OCI-LY7 (cell line): ENCODE results near the gene CFB. TPM values are rescaled to one million over a fixed set of nuclear protein-coding genes. Genes with fewer than 3 reads are reported as not detected.
"Not testable (repeated sequence)": the region's sequence is repeated elsewhere in the genome, so short reads cannot be mapped to it uniquely, and the experiment has no call there.

ENCODE experiments used
- BruUV-seq: library from RNA; stranded (reverse); fragments of 400-500 nt; replicated peaks from 2 replicates; lab custom pipeline; 2021; lab: Mats Ljungman, UMichigan
- CTCF ChIA-PET: fragments of 300-600 bp; sonication (Branson Sonifier 250); formaldehyde crosslinking; loops from one replicate; lab custom pipeline; 2022; ENCODE audit warnings: antibody characterized with exemption; ENCODE audit not compliant: unreplicated experiment; lab: Charles Lee
- POLR2A ChIA-PET: fragments of 300-600 bp; sonication (Branson Sonifier 250); formaldehyde crosslinking; loops from one replicate; lab custom pipeline; 2022; ENCODE audit warnings: antibody characterized with exemption; lab: Charles Lee
- DNase-seq: peaks from one replicate; pipeline ENCODE4 v3.0.0-alpha.2; 2015; ENCODE audit warnings: low spot score
- H2AFZ ChIP-seq: fragments of 200-600 bp; sonication (generic), shearing (Covaris generic); 2 replicates; pipeline ENCODE4 v1.6.1; 2014; ENCODE audit warnings: mild to moderate bottlenecking, antibody characterized with exemption, low read length, moderate library complexity
- H3K27ac ChIP-seq: fragments of 200-600 bp; sonication (generic); 2 replicates; pipeline ENCODE4 v1.5.1; 2014; ENCODE audit warnings: mixed run types, low read depth, mild to moderate bottlenecking, moderate library complexity, low read length, inconsistent platforms; ENCODE audit not compliant: poor library complexity, severe bottlenecking
- H3K36me3 ChIP-seq: fragments of 200-600 bp; sonication (generic); 2 replicates; pipeline ENCODE4 v1.6.1; 2014; ENCODE audit warnings: mild to moderate bottlenecking, antibody characterized with exemption, low read length, moderate library complexity, mixed read lengths; ENCODE audit not compliant: insufficient read depth
- H3K4me1 ChIP-seq: fragments of 200-600 bp; sonication (generic); 2 replicates; pipeline ENCODE4 v1.5.1; 2014; ENCODE audit warnings: mild to moderate bottlenecking, low read length; ENCODE audit not compliant: insufficient read depth, poor library complexity, severe bottlenecking
- H3K4me2 ChIP-seq: fragments of 200-600 bp; sonication (generic); 2 replicates; pipeline ENCODE4 v1.6.1; 2014; ENCODE audit warnings: mild to moderate bottlenecking, low read length
- H3K4me3 ChIP-seq: fragments of 200-600 bp; sonication (generic); 2 replicates; pipeline ENCODE4 v1.5.1; 2014; ENCODE audit warnings: mild to moderate bottlenecking, low read depth, low read length; ENCODE audit not compliant: poor library complexity, severe bottlenecking
- H3K79me2 ChIP-seq: fragments of 200-600 bp; sonication (generic); 2 replicates; pipeline ENCODE4 v1.6.1; 2016; ENCODE audit warnings: low read depth, mild to moderate bottlenecking, low read length, moderate library complexity, mixed read lengths; ENCODE audit not compliant: insufficient read depth
- H3K9me2 ChIP-seq: fragments of 200-600 bp; sonication (generic); 2 replicates; pipeline ENCODE4 v1.6.1; 2016; ENCODE audit warnings: mild to moderate bottlenecking, low read length, mixed read lengths; ENCODE audit not compliant: insufficient read depth
- H3K9me3 ChIP-seq: fragments of 200-600 bp; sonication (generic); 2 replicates; pipeline ENCODE4 v1.6.1; 2014; ENCODE audit warnings: mild to moderate bottlenecking, mixed run types, low read length, mixed read lengths
- H4K20me1 ChIP-seq: fragments of 200-600 bp; sonication (generic); 2 replicates; pipeline ENCODE4 v1.6.1; 2014; ENCODE audit warnings: mild to moderate bottlenecking, antibody characterized with exemption, low read length, moderate library complexity, mixed read lengths; ENCODE audit not compliant: insufficient read depth
- EZH2phosphoT487 ChIP-seq: fragments of 200-600 bp; sonication (generic); IDR thresholded peaks from 2 replicates; pipeline ENCODE4 v1.6.1; 2018; ENCODE audit warnings: low read depth, borderline replicate concordance, mild to moderate bottlenecking, mixed run types, antibody characterized with exemption, low read length, moderate library complexity, mixed read lengths
- intact Hi-C: fragments of 100-400 bp; cut with micrococcal nuclease; formaldehyde crosslinking; loops from one replicate; pipeline ENCODE4 v1.10.0; 2022; ENCODE audit not compliant: unreplicated experiment
- total RNA-seq, 2 experiments: library from RNA; depleted of rRNA in 1 of 2; stranded (reverse); fragments of >200 nt in 1 of 2; shearing (Covaris generic) in 1 of 2; gene quantifications; 2 replicates each; pipeline ENCODE4 v1.2.3, GENCODE V29; 2014 to 2022
- TF ChIP-seq, protein P1 (sequence below): fragments of 200-600 bp; sonication (generic); conservative IDR thresholded peaks from 2 replicates; pipeline ENCODE4 v1.5.1; 2014; ENCODE audit warnings: mild to moderate bottlenecking, antibody characterized with exemption, low read length, moderate library complexity, mixed read lengths

Gene CFB
- total RNA-seq, 2 experiments from 2014 or later = 1.1 to 1.2 TPM

DNA sequence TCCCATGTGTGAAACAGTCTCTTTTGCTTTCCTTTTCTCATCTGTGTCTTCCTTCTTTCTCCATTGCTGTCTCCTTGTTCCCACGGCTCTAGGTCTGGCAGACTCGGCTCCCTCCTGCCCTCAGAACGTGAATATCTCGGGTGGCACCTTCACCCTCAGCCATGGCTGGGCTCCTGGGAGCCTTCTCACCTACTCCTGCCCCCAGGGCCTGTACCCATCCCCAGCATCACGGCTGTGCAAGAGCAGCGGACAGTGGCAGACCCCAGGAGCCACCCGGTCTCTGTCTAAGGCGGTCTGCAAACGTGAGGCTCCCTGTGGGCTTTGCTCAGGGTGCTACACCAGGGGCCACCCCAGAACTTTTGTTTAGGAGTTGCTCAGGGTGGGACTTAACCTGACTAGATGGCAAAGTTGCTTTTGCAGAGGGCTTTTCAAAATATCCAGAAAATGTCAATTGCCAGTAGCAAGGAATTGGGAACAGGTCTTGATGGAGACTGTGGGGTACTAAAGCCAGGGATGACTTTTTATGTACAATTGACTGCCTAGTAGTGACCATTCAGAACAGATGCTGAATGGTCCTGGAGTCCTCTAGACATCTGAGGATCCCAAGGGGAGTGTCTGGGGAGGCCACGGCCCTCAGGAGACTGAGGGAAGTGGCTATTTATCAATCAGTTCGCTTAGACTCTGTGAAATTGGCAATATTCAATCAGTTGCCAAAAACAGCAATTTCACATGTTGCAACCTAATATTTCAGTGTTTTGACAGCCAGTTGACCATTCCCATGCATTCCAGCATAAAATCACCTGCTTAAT is 17.8 kb upstream of the CFB start:
- H3K27ac ChIP-seq = no peak overlapping the region
- no peaks in the 10 kb centered on the region for H3K9me2 ChIP-seq
- H2AFZ ChIP-seq = no peak overlapping the region
- H3K79me2 ChIP-seq = no peaks in the 10 kb centered on the region
- no peak for DNase-seq
- ChIA-PET CTCF (no interaction called here), POLR2A (no interaction called here)
- H3K4me3 ChIP-seq = no peak overlapping the region
- TF ChIP-seq, protein P1, sequence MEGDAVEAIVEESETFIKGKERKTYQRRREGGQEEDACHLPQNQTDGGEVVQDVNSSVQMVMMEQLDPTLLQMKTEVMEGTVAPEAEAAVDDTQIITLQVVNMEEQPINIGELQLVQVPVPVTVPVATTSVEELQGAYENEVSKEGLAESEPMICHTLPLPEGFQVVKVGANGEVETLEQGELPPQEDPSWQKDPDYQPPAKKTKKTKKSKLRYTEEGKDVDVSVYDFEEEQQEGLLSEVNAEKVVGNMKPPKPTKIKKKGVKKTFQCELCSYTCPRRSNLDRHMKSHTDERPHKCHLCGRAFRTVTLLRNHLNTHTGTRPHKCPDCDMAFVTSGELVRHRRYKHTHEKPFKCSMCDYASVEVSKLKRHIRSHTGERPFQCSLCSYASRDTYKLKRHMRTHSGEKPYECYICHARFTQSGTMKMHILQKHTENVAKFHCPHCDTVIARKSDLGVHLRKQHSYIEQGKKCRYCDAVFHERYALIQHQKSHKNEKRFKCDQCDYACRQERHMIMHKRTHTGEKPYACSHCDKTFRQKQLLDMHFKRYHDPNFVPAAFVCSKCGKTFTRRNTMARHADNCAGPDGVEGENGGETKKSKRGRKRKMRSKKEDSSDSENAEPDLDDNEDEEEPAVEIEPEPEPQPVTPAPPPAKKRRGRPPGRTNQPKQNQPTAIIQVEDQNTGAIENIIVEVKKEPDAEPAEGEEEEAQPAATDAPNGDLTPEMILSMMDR = no peak
- no peak for TF ChIP-seq EZH2phosphoT487
- no peaks in the 10 kb centered on the region for H3K36me3 ChIP-seq
- no TSS peak for BruUV-seq
- intact Hi-C loops = no loop called here
- H3K9me3 ChIP-seq = no peaks in the 10 kb centered on the region
- H3K4me2 ChIP-seq = no peak overlapping the region
- H3K4me1 ChIP-seq = no peaks in the 10 kb centered on the region
- no peaks in the 10 kb centered on the region for H4K20me1 ChIP-seq

DNA sequence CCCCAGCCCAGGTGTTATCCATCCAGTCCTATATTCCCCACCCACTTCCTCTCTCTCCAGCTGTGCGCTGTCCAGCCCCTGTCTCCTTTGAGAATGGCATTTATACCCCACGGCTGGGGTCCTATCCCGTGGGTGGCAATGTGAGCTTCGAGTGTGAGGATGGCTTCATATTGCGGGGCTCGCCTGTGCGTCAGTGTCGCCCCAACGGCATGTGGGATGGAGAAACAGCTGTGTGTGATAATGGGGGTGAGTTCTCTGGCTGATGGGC is 17.3 kb upstream of the CFB start:
- Histone ChIP-seq H3K36me3 (no peaks in the 10 kb centered on the region), H3K9me3 (no peaks in the 10 kb centered on the region), H3K27ac (no peak overlapping the region), H3K4me3 (no peak overlapping the region), H3K79me2 (no peaks in the 10 kb centered on the region), H3K9me2 (no peaks in the 10 kb centered on the region), H4K20me1 (no peaks in the 10 kb centered on the region), H3K4me2 (no peak overlapping the region), H2AFZ (no peak overlapping the region), H3K4me1 (no peaks in the 10 kb centered on the region)
- POLR2A ChIA-PET = no interaction called here
- CTCF ChIA-PET = no interaction called here
- DNase-seq = no peak
- BruUV-seq = no TSS peak
- TF ChIP-seq EZH2phosphoT487 = no peak
- TF ChIP-seq, protein P1 = no peak
- intact Hi-C loops = no loop called here

DNA sequence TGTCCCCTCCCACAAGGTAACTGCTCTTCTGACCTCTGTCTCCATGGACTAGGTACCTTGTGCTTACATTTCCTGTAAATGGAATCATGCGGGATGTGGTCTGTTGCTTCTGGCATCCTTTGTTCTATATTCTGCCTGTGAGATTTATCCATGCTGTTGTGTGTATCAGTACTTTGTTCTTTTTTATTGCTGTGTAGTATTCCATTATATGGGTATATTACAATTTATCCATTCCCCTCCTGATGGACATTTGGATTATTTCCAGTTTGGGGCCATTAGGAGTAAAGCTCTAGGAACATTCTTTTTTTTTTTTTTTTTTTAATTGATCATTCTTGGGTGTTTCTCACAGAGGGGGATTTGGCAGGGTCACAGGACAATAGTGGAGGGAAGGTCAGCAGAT is 14.9 kb upstream of the CFB start:
- ChIA-PET POLR2A (interaction anchor here (0.6 to 0.8 kb wide), 2 partner anchors 12 to 81 kb away, joined by 3 to 9 read pairs; no protein-coding TSS in a partner anchor), CTCF (no interaction called here)
- H3K79me2 ChIP-seq = no peaks in the 10 kb centered on the region
- H3K4me3 ChIP-seq = no peak overlapping the region
- H3K4me1 ChIP-seq = no peaks in the 10 kb centered on the region
- no peaks in the 10 kb centered on the region for H3K9me3 ChIP-seq
- TF ChIP-seq EZH2phosphoT487 = no peak
- TF ChIP-seq, protein P1 = no peak
- no peak overlapping the region for H2AFZ ChIP-seq
- no peaks in the 10 kb centered on the region for H3K36me3 ChIP-seq
- no peak overlapping the region for H3K4me2 ChIP-seq
- no peaks in the 10 kb centered on the region for H3K9me2 ChIP-seq
- H3K27ac ChIP-seq = no peak overlapping the region
- H4K20me1 ChIP-seq = no peaks in the 10 kb centered on the region
- DNase-seq = no peak
- BruUV-seq = no TSS peak
- intact Hi-C loops = no loop called here

DNA sequence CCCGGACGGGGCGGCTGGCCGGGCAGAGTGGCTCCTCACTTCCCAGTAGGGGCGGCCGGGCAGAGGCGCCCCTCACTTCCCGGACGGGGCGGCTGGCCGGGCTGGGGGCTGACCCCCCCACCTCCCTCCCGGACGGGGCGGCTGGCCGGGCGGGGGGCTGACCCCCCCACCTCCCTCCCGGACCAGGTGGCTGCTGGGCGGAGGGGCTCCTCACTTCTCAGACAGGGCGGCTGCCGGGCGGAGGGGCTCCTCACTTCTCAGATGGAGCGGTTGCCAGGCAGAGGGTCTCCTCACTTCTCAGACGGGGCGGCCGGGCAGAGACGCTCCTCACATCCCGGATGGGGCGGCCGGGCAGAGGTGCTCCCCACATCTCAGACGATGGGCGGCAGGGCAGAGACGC is 13.8 kb upstream of the CFB start:
- H3K36me3 ChIP-seq, H4K20me1 ChIP-seq, H3K4me2 ChIP-seq, H3K27ac ChIP-seq, DNase-seq, CTCF ChIA-PET, POLR2A ChIA-PET, intact Hi-C loops, H3K79me2 ChIP-seq, H3K9me3 ChIP-seq, H3K4me1 ChIP-seq, BruUV-seq, H3K9me2 ChIP-seq, H2AFZ ChIP-seq, H3K4me3 ChIP-seq: not testable (repeated sequence)
